Esophagus (tissue), 2 donors: ENCODE results near the gene FALEC. TPM values are rescaled to one million over a fixed set of nuclear protein-coding genes. Genes with fewer than 3 reads are reported as not detected.

Experiments used
- H3K27ac ChIP-seq, 2 donors: one replicate each; pipeline ENCODE4 v1.5.1; 2013; ENCODE audit warnings: low read depth in 2 of 2, mild to moderate bottlenecking in 2 of 2, inconsistent platforms in 1 of 2, low read length in 1 of 2, moderate library complexity in 1 of 2
- H3K27me3 ChIP-seq, 2 donors: one replicate each; pipeline ENCODE4 v1.6.1; 2013; ENCODE audit warnings: low read length in 2 of 2, control low read depth in 1 of 2, mild to moderate bottlenecking in 1 of 2; ENCODE audit not compliant: insufficient read depth in 2 of 2, control insufficient read depth in 1 of 2
- H3K36me3 ChIP-seq, 2 donors: one replicate each; pipeline ENCODE4 v1.6.1; 2013; ENCODE audit warnings: low read length in 1 of 2; ENCODE audit not compliant: control insufficient read depth in 2 of 2, insufficient read depth in 2 of 2
- H3K4me1 ChIP-seq, 2 donors: one replicate each; pipeline ENCODE4 v1.6.1; 2013; ENCODE audit warnings: low read length in 1 of 2; ENCODE audit not compliant: control insufficient read depth in 2 of 2, insufficient read depth in 2 of 2
- H3K4me3 ChIP-seq, 2 donors: one replicate each; pipeline ENCODE4 v1.5.1; 2013; ENCODE audit warnings: low read length in 2 of 2, mild to moderate bottlenecking in 2 of 2, low read depth in 1 of 2, moderate library complexity in 1 of 2
- H3K9me3 ChIP-seq, 2 donors: one replicate each; pipeline ENCODE4 v1.6.1; 2013; ENCODE audit warnings: mild to moderate bottlenecking in 2 of 2, low read depth in 1 of 2, low read length in 1 of 2, moderate library complexity in 1 of 2; ENCODE audit not compliant: control insufficient read depth in 2 of 2, insufficient read depth in 1 of 2
- WGBS, 2 donors: extraction: QIAGEN DNeasy Blood & Tissue Kit; methylation state at CpG; one replicate each; pipeline ENCODE4 v1.1.7; 2013; 5-methylcytosine and 5-hydroxymethylcytosine counted together
- polyA plus RNA-seq, 2 donors: library from polyadenylated mRNA; stranded (reverse); fragments of 200-250 nt; gene quantifications; one replicate each; pipeline ENCODE4 v1.2.3, GENCODE V29; 2013
- donor health status: healthy with polysubstance abuse.
- donor health status: Bipolar disorder and iron deficiency.

FALEC gene
- polyA plus RNA-seq, 2 donors, result 2.1 to 4.6 TPM

DNA sequence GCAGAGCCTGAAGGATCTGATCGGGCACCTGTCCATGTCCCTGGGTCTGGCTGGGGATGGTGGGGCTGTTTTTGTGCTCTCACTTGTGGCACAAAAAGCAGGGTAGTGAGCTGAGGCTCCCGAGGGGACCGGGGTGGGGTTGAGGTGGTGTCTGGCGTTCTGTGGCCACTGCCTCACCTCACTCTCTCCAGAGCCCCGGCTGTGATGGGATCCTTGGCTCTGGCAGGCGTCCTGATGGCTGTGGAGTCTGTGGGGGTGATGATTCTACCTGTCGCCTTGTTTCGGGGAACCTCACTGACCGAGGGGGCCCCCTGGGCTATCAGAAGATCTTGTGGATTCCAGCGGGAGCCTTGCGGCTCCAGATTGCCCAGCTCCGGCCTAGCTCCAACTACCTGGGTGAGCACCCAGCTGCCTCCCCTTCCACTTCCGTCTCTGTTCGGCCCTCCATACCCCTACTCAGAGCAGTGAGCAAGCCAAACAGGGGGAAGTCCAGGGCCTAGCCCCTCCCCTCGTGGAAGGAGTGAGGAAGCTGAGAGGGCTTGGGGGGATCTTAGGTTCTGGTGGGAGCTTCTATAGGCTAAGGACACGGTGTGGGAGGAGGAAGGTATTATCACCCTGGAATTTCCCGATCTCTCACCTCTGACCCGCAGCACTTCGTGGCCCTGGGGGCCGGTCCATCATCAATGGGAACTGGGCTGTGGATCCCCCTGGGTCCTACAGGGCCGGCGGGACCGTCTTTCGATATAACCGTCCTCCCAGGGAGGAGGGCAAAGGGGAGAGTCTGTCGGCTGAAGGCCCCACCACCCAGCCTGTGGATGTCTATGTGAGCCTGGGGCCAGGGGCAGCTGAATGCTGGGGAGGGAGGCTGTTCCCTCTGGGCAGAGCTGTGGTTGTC, 40.7 kb downstream of the FALEC start:
- H3K9me3 ChIP-seq, result no peaks in the 10 kb centered on the region
- 82 to 84% methylated on average over 26 of the region's 26 CpGs for WGBS, 2 donors
- no peak overlapping the region for H3K27ac ChIP-seq
- no peak overlapping the region for H3K4me3 ChIP-seq
- H3K27me3 ChIP-seq, result no peaks in the 10 kb centered on the region
- peaks cover 5 to 20% of the 10 kb centered on the region in 2 donors for H3K36me3 ChIP-seq
- H3K4me1 ChIP-seq, result peaks cover 6 to 9% of the 10 kb centered on the region in 2 donors

DNA sequence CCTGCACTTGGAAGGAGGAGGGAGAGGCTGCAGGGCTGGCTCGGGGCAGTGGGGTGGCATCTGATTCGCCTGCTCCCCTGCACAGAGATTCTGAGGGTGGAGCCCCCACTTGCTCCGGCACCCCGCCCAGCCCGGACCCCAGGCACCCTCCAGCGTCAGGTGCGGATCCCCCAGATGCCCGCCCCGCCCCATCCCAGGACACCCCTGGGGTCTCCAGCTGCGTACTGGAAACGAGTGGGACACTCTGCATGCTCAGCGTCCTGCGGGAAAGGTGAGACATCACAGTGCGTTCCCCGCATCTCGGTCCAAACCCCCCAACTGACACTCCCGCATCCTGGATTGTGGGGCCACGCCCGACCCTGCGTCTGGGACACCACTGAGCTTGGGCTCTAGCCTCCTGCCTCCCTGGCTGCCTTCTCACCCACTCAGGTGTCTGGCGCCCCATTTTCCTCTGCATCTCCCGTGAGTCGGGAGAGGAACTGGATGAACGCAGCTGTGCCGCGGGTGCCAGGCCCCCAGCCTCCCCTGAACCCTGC, 41.6 kb downstream of the FALEC start:
- Histone ChIP-seq H3K27me3 (no peaks in the 10 kb centered on the region), H3K9me3 (no peaks in the 10 kb centered on the region), H3K27ac (no peak overlapping the region), H3K4me3 (no peak overlapping the region), H3K36me3 (peaks cover 5 to 20% of the 10 kb centered on the region in 2 donors), H3K4me1 (peaks cover 6 to 9% of the 10 kb centered on the region in 2 donors)
- WGBS, 2 donors, result 88 to 89% methylated on average over 26 of the region's 26 CpGs

DNA sequence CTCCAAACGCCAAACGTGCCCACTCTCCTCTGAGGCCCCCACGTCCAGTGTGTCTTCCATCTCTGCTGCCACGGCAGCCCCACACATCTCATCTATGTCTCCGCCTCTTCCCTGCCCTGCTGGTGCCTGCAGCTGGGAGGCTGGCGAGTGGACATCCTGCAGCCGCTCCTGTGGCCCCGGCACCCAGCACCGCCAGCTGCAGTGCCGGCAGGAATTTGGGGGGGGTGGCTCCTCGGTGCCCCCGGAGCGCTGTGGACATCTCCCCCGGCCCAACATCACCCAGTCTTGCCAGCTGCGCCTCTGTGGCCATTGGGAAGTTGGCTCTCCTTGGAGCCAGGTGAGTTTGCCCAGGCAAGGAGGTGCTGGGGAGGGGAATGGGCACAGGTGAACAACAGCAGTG, 42.3 kb downstream of the FALEC start:
- H3K4me1 ChIP-seq, result peaks cover 8 to 15% of the 10 kb centered on the region in 2 donors
- H3K36me3 ChIP-seq, result peaks cover 5 to 18% of the 10 kb centered on the region in 2 donors
- no peak overlapping the region for H3K4me3 ChIP-seq
- H3K9me3 ChIP-seq, result no peaks in the 10 kb centered on the region
- H3K27ac ChIP-seq, result no peak overlapping the region
- H3K27me3 ChIP-seq, result no peaks in the 10 kb centered on the region
- WGBS, 2 donors, result 85 to 86% methylated on average over 15 of the region's 15 CpGs

DNA sequence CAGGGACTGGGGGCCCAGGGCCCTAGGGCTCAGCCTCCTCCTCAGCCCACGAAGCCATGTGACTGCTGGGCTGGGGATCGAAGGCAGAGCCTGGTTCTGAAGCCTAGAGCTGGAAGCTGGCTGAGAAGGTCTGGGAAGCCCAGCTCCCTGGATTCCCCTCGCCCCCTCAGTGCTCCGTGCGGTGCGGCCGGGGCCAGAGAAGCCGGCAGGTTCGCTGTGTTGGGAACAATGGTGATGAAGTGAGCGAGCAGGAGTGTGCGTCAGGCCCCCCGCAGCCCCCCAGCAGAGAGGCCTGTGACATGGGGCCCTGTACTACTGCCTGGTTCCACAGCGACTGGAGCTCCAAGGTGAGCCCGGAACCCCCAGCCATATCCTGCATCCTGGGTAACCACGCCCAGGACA, 42.8 kb downstream of the FALEC start:
- Histone ChIP-seq H3K4me3 (no peak overlapping the region), H3K27me3 (no peaks in the 10 kb centered on the region), H3K4me1 (peaks cover 12 to 16% of the 10 kb centered on the region in 2 donors), H3K9me3 (no peaks in the 10 kb centered on the region), H3K36me3 (peaks cover 5 to 18% of the 10 kb centered on the region in 2 donors), H3K27ac (peak overlapping the region in 1 of 2 donors; percentile 99)
- WGBS, 2 donors, result 84% methylated on average over 15 of the region's 15 CpGs

DNA sequence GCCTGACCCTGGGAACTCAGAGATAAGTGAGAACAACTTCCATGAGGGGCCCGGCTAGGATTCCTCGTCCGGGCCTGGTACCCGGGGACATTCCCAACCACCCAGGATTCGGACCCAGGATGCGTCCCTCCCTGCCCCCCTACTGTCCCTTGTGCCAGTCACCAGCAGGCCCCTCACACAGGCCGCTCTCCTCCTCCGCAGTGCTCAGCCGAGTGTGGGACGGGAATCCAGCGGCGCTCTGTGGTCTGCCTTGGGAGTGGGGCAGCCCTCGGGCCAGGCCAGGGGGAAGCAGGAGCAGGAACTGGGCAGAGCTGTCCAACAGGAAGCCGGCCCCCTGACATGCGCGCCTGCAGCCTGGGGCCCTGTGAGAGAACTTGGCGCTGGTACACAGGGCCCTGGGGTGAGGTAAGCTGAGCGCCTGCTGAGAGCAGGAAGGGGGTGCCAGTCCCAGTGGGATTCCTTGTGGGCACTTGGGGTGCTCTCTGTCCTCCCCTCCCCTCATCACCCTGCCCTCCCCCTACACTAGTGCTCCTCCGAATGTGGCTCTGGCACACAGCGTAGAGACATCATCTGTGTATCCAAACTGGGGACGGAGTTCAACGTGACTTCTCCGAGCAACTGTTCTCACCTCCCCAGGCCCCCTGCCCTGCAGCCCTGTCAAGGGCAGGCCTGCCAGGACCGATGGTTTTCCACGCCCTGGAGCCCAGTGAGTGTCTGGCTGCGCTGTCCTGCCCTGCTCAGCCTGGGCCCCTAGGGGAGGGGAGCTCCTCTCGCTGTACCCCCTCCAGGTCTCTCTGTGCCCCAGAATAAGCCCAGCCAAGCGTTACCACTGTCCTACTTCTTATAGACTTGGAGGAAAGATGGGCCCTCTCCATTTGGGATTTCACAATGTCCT, 43.5 kb downstream of the FALEC start:
- peaks cover 5 to 18% of the 10 kb centered on the region in 2 donors for H3K36me3 ChIP-seq
- peaks cover 12 to 16% of the 10 kb centered on the region in 2 donors for H3K4me1 ChIP-seq
- H3K9me3 ChIP-seq, result no peaks in the 10 kb centered on the region
- peak overlapping the region; percentile 99 for H3K27ac ChIP-seq
- WGBS, 2 donors, result 70 to 74% methylated on average over 28 of the region's 28 CpGs
- no peaks in the 10 kb centered on the region for H3K27me3 ChIP-seq
- no peak overlapping the region for H3K4me3 ChIP-seq

DNA sequence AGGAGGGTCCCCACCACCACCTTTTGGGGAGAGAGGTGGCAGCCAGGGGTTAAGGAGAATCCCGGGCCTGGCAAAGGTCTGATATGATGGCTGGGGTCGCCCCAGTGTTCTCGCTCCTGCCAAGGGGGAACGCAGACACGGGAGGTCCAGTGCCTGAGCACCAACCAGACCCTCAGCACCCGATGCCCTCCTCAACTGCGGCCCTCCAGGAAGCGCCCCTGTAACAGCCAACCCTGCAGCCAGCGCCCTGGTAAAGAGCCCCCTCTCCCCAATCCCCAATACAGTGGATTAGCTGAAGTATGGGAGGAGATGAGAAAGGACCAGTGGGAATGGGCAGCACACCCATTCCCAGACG, 44.1 kb downstream of the FALEC start:
- WGBS, 2 donors, result 72 to 73% methylated on average over 10 of the region's 10 CpGs
- H3K4me1 ChIP-seq, result peaks cover 12 to 16% of the 10 kb centered on the region in 2 donors
- no peaks in the 10 kb centered on the region for H3K27me3 ChIP-seq
- no peak overlapping the region for H3K4me3 ChIP-seq
- peak overlapping the region; percentile 99 for H3K27ac ChIP-seq
- H3K9me3 ChIP-seq, result no peaks in the 10 kb centered on the region
- H3K36me3 ChIP-seq, result peaks cover 5 to 14% of the 10 kb centered on the region in 2 donors

DNA sequence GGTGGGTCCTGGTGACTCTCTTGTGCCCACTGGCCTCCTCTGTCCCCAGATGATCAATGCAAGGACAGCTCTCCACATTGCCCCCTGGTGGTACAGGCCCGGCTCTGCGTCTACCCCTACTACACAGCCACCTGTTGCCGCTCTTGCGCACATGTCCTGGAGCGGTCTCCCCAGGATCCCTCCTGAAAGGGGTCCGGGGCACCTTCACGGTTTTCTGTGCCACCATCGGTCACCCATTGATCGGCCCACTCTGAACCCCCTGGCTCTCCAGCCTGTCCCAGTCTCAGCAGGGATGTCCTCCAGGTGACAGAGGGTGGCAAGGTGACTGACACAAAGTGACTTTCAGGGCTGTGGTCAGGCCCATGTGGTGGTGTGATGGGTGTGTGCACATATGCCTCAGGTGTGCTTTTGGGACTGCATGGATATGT, 44.5 kb downstream of the FALEC start:
- peaks cover 12 to 16% of the 10 kb centered on the region in 2 donors for H3K4me1 ChIP-seq
- H3K9me3 ChIP-seq, result no peaks in the 10 kb centered on the region
- H3K4me3 ChIP-seq, result peak overlapping the region in 1 of 2 donors; percentile 48
- H3K27ac ChIP-seq, result peak overlapping the region; percentile 99
- H3K36me3 ChIP-seq, result peaks cover 5 to 14% of the 10 kb centered on the region in 2 donors
- 24 to 25% methylated on average over 9 of the region's 9 CpGs for WGBS, 2 donors
- no peaks in the 10 kb centered on the region for H3K27me3 ChIP-seq

DNA sequence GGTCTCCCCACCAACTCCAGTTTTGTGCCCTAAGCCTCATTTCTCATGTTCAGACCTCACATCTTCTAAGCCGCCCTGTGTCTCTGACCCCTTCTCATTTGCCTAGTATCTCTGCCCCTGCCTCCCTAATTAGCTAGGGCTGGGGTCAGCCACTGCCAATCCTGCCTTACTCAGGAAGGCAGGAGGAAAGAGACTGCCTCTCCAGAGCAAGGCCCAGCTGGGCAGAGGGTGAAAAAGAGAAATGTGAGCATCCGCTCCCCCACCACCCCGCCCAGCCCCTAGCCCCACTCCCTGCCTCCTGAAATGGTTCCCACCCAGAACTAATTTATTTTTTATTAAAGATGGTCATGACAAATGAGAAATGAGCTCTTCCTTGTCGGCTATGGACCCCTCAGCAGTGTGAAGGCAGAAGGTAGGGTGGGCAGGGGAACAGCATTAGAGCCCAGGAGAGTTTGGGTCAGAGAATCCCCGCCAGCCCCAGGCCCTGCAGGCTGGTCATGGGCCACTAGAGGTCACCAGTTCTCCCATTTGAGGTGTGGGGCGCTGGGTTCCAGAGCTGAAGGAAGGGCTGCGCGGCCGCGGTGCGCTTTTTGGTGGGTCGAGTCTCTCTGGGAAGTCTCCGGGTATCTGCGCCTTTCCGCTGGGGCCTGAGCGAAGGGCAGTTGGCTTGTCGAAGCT, 45.2 kb downstream of the FALEC start:
- peaks cover 0 to 11% of the 10 kb centered on the region in 2 donors for H3K36me3 ChIP-seq
- H3K27ac ChIP-seq, result peak overlapping the region; percentile 99
- peak overlapping the region; percentile 45 to 48 for H3K4me3 ChIP-seq
- H3K9me3 ChIP-seq, result no peaks in the 10 kb centered on the region
- H3K27me3 ChIP-seq, result no peaks in the 10 kb centered on the region
- H3K4me1 ChIP-seq, result peaks cover 12 to 16% of the 10 kb centered on the region in 2 donors
- WGBS, 2 donors, result 14 to 15% methylated on average over 17 of the region's 17 CpGs
